GM18867 (cell line): ENCODE data around the gene ADCYAP1R1.
A peak's percentile ranks its signal among the peaks of the same experiment; 100 is the strongest.

ENCODE experiments used
- ATAC-seq: cut with Tn5 transposase; IDR thresholded peaks from one replicate; pipeline ENCODE4 v1.9.1; 2021; ENCODE audit warnings: mild to moderate bottlenecking, moderate library complexity; ENCODE audit not compliant: unreplicated experiment

The ADCYAP1R1 gene

DNA sequence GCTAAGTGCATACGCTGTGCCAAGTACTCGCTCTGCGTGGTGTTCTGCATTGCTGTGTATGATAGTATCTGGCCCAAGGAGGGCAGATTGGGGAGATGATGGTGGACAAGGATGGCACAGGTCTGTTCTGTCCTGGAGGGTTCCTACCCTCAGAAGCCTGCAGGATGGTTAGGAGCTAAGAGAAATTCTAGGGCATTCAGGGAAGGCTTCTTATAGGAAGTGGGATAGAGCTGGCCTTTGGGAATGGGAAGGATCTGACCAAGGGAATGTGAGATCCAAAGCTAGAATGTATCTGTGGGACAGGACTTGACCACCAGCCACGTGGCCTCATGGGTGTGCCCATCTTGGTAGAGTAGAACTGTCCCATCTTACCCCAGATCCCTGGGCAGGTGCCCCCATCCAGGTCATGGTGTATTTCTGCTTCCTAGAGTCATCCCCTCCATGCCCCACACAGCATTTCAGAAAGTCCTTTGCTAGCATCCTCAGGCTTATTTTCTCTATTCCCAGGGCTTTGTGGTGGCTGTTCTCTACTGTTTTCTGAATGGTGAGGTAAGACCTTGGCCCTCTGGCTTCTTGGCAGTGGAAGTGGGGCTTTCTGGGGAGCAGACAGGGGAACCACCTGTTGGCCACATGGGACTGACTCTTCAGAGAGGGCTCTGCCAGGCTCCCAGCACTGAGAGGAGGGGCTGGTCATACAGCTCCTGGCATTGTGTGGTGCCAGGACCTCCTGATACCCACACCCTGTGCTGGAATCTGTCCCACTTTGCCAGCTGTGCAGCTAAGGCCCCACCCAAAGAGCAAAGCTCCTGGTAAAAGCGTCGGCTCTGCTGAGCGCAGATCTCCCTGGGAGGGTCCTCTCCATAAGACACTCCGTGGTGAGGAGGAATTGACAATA, 52.5 kb downstream of the ADCYAP1R1 start:
- no peak for ATAC-seq

DNA sequence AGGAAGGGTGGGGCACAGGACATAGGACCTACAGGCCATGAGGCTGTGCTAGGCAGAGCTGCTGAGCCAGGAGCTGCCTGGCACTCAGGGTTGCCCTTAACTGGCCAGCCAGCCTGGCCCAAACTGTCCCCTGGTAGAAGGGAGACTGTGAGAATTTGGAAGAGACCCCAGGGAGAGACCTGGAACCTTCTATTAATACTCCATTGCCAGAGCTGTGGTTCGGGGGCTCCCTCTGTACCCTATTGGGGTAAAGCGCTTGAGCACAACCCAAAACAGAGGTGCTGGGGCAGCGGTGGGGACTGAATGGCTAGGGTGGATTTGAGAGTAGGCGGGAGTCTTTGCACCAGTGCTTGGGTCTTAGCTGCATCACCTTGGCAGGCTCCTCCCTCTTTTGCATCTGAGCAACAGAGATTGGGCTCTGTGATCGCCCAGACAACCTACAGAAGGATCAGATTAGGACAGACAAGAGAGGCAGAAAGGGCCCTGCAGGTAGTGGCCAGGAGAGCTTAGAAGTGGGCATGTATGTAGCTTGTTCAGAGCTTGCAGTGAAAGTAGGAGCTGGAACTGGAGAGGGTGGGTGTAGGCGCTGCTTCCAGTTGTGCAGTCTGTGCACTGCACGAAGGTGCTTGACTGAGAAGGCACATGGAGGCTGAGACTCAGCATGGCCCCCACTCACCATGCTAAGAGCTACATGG, 53.3 kb downstream of the ADCYAP1R1 start:
- no peak for ATAC-seq

DNA sequence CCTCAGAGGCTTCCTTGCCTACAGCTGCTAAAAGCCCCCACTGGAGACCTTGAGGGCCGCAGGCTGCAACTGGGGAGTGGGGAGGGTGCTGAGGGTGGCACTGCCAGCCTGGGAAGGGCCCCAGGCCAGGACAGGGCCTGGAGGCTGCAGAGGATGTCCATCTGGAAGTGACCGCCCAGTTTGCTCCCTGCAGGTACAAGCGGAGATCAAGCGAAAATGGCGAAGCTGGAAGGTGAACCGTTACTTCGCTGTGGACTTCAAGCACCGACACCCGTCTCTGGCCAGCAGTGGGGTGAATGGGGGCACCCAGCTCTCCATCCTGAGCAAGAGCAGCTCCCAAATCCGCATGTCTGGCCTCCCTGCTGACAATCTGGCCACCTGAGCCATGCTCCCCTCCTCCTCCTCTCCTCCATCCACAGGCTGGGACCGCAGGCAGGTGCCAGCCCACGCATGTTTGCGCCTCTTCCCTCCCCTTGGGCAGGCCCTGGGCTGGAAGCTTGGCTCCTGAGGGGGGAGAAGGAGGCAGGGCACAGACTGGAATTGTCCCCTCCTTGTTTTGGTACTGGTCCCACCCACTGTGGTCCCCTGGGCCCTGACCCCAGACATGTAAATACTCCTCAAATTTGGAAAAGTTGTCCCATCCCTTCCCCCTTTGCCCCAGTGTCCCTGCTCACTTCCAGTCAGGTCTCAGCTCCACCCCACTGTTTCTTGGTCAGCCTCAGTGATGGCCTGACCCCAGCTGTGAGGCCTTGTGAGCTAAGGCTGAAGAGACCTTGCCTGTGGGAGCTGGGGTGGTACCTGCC, 54.4 kb downstream of the ADCYAP1R1 start:
- no peak for ATAC-seq

DNA sequence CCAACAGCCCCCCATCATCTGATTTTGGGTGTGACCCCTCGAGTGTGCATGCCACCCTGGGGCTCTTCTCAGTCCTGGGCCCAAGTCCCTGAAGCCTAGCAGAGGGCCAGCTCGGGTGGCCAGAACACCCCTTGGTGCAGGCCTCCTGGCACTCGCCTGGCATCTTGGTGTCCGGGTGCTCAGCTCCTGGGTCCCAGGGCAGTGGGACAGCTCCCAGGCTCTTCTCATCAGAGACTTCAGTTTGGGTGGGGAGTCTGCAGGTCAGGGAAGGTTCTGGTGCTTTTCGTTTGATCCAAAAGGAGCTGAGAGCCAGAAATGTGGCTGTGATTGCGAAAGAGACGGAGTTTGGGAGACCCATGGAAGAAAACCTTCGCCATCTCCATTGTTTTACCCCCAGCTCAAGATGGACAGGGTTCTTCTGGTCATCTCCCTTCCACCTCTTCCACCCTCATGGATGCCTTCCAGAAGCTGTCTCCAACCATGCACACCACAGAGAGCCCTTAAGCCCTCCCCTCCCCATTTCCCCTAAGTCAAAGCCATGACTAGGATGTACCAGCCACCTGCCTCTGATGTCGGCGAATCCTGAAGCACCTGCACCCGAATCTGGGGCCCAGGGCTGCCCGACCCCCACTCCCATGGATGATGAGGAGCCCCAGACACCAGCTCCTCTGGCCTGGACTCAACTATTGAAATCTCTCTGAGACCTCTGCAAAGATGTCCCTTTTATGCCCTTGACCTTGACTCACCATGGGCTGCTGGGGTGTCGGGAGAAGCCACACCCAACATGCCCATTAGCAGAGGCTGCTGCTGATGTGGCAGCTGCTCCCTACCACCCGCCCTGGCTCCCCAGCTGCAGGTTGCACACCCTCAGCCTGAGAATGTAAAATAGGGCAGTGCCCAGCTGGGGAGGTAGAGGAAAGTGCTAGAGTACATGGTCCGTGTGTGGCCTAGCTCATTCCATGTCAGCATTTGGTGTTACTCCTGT, 55.3 kb downstream of the ADCYAP1R1 start:
- no peak for ATAC-seq

DNA sequence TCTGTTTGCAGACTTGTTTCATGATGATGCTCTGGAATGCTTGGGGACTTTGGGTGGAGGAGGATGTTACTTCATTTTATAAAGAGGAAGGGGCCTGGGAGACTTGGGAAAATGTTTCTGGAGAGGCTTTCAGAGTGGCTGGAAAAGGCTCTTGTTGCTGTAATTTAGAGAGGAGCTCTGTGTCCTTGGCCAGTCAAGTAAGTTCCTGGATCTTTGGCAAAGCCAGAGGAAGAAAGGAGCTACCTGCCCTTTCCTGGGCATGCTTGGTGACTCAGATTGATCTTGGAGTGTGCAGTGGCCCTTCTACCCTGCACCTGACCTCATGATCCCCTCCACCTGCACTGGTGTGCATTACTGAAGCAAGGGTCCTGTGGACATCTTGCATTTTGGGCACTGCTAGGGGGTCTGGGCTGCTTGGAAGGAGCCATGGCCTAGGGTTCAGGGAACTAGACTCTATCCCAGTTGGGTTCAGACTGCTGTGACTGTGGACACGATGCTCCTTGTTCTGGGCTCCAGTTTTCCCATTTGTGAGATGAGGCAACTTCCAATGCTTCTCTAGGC, 56.1 kb downstream of the ADCYAP1R1 start:
- ATAC-seq: no peak

DNA sequence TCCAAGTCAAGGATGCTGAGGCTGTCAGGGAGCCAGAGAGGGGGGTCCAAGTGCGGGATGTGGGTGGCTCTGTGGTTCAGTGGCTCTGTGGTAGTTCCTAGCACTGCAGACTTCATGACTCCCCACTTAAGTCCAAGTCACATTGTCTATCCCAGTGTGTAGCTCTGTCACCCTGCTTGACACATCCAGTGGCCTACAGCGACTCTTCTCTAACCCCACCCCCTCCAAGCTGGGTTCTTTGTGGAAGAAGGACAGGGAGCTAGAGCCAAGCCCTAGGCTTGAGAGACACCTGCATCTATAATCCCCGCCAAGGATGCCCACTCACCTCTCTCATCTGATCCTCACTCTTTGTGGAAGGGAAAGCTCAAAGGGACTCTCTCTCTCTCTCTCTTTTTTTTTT, 57.6 kb downstream of the ADCYAP1R1 start:
- no peak for ATAC-seq

DNA sequence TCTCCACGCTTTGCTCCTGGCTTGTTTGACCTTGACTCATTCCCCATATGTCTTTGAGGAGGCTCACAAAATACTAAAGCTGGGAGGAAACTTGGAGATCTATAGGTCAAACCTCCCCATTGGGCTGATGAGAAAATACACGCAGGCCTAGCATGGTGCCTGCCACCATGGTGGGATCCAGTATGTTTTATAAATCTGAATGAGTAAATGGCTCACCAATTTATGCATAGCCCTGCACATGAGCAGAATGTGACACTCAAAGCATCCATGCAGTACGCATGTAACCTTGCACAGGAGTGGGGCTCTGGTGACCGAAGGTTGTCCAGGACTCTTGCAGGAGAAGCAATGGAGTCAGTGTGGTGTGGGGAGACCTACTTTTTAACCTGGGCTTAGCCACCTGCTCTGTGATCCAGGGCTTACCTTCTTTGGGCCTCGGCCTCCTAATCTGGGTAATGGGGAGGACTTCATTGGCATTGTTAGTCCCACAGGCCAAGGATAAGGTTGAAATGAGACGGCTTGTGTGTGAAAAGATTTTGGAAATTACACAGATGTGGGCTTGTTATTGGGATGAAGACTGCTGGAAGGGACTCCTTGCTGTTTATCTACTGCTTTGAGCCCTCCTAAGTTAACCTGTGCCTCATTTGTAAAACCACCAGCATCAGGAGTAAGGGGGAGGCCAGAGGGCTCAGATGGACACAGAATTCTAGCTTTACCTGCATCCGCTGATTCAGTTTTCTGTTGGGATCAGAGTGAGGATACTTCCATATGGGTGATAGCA, 58.4 kb downstream of the ADCYAP1R1 start:
- no peak for ATAC-seq

DNA sequence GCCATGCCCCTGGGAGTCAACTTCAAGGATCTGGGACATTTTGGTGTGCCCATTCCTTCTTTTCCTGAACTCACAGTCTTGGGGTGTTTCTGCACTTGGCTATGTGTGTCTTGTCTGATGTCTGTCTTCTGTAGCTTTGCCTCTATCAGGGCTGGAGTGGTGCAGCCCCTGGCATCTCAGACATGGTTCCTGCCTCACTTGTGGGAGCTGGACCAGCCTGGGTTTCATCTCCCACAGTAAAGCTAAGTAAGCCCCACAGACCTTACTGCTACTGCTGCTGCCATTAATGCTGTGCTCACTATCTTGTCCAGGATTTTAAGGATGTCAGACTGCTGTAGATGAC, 59.0 kb downstream of the ADCYAP1R1 start:
- ATAC-seq: no peak

DNA sequence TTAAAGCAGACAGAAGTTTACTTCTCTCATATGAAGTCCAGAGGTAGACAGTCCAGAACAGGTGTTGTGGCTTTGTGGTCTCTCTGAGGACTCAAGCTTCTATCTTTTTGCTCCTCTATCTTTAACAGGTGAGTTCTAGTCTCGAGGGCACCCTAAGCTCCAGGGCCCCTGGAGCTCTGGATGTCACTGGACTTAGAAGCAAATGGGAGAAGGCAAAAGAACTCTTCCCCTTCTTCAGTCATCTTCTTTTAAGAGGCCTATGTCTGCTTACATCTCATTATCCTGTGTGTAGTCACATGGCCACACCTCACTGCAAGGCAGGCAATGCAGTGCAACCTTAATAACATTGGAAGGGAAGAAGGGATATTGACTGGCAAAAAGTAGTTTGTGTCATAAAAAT, 61.6 kb downstream of the ADCYAP1R1 start:
- ATAC-seq: no peak

DNA sequence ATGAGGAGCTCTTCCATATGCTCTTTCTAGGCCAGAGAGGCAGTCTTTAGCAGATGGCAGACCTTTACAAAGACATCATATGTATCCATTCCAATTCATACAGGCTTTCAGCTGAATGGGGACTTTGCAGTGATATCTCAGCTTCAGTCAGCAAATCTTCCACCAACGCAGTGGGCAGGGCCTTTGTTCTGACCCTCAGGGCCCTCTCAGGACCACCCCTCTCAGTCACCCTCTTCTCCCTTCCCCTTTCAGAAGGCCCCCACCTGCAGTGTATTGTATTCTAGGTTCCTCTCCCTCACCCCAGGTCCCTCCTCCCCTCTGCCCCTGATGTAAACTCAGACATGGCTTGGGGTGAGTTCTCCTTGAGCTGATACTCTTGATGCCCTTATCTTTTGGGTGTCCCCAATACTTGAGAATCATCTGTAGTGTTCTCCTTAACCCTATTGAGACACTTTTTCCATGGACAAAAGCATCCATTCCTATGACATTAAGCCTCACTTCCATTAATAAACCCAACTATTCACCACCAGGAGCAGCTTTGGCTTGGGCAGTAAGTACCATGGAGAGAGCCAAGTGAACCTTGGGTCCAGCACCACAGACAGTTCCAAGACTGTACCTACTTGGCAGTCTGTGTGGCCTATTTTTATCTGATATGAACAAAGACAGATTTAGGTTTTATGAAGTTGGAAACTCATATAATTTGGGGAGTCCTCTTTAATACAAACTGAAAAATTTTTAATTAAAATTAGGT, 62.7 kb downstream of the ADCYAP1R1 start:
- ATAC-seq: no peak

DNA sequence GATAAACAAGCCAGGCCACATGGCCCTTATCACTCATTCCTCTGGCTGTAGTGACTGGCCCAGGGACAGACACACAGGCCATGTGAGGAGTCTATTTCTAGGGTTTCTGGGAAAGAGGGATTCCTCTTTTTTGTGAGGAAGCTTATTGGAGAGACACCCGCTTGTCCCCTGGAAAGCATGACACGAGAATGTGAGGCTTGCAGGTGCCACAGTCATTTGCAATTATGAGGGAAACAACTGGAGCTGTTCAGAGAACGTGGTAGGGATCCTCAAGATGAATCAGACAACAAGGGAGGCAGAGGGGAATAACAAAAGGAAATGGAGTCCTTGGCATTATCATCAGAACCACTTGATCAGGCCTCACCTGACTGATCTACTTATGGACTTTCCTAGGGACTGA, 64.5 kb downstream of the ADCYAP1R1 start:
- no peak for ATAC-seq

DNA sequence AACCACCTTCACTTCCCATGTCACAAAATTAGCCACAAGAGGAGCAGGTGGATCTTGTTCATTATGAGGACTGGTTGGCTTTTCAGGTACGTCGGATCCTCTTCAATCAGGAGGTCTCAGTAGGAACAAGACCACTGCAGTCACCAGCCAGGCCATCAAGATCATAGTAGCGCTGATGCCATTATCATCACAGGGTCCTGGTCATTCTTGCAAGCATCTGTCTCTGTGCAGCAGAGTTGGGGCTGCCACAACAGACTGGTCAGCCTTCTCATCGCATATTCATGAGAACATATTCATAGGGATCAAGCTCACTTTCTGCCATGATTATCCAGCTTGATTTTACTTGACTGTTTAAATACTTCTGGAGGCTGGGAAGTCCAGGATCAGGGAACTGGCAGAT, 67.1 kb downstream of the ADCYAP1R1 start:
- no peak for ATAC-seq

DNA sequence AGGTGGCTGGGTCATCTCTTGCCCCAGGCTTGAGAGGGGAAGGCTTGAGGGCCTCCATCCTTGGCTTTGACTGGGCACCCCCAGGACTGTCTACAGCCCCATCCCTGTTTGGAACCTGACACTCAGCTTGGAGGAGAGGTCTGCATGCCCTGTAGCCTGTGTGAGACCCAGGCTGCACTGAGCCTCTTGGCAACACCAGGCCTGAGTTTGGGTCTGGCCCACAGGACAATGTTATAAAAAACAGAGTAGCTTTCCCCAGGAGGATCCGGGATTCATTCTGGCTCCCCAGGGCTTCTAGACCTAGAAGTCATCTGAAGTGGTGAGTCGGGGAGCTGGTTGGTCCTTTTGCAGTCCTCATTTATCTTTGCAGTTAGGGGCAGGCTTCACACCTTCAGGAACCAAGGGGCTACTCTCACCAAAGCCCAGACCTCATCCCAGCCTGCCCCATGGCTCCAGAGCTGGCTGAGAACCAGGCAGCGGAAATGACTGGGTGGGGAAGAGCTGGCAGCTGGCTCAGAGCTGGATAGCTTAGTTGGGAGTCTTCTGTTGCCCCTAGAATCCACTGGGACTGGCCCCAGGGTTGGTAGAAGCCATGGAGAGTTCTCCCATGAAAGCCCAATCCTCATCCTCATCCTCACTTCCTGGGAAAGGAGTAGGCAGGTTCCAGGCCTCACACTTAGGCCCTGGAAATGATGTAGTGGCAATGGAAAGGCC, 68.8 kb downstream of the ADCYAP1R1 start:
- no peak for ATAC-seq

DNA sequence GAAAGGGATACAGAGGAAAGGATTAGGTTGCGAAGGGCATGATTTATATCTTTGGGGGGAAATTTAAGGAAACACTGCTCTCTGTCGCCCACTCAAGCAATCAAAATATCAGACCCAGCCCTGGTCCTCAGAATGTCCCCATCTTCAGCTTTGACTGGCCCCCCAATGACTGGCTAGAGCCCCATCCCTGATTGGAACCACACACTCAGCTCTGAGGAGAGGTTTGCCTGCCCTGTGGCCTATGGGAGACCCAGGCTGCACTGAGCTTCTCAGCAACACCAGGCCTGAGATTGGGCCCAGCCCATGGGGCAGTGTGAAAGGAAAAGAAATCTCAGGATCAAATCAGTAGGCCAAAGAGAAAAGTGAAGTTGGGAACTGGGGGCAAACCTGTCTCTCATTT, 69.5 kb downstream of the ADCYAP1R1 start:
- ATAC-seq: no peak

DNA sequence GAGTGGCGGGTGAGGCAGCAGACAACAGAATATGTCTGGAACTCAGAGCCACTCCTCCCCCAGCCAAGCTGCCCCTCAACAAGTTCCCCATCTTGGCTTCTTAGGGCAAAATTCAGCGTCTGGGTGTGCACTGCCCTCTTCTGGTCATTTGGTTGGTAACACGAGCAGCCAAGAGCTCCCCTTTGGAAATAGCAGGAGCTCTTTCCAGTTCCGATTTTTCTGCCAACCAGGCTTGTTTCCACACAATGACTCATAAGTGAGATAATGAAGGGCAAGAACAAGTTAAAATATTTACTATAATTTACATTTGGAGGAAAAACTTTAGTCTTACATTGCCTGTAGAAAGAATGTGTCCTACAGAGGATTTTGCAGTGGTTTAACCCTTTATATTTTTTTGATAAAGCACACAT, 70.5 kb downstream of the ADCYAP1R1 start:
- peak; percentile 75 for ATAC-seq

DNA sequence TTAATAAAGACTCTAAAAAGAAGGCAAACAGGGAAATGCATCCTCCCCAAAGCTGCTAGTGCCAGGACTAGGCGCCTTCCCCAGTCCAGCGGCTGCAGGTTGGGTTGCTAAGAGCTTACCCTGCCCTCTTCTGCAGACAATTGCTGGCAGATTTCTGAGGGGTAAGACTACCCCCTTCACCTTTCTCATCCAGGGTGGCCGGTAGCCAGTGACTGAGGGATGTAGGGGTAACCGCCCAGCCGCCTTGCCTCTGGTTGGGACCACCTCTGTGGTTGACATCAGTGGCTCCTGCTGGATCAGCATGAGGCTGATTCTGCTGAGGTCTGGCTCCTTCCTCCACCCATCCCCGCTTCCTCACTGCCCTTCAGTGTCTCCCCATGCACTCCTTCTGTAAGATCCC, 71.2 kb downstream of the ADCYAP1R1 start:
- ATAC-seq: no peak

DNA sequence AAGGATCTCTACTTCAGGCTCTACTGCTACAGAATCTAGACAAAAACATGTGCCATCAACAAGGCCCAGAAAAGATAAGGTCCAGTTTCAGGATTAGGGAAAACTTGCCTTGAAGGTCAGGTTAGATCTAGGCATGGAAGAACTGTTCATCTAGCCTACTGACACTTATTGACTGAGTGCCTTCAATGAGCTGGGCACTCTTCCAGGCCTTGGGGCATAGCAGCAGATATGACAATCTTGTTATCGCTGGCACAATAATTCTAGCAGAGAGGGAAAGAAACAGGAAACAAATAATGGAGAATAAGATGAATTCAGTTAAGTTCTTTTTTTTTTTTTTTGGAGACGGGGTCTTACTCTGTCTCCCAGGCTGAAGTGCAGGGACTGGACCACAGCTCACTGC, 71.6 kb downstream of the ADCYAP1R1 start:
- ATAC-seq: no peak

DNA sequence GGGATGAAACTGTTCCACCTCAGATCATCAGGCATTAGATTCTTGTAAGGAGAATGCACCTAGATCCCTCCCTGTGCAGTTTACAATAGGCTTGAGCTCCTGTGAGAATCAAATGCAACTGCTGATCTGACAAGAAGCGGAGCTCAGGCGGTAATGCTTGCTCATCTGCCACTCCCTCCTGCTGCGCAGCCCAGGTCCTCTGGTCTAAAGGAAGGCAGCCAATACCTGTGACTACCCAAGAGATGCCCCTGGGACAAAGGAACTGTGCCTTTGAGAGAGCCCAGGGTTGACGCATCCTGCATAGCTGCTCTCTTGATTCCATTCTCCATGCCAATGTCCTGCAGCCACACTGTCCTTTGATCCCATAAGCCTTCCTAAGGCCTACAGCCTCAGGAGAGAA, 73.1 kb downstream of the ADCYAP1R1 start:
- ATAC-seq: no peak
